SK-N-MC (cell line): ENCODE data around the gene RNF144A.

ENCODE experiments used
- DNase-seq: peaks from one replicate; pipeline ENCODE4 v3.0.0-alpha.2; 2011; ENCODE audit warnings: low read depth, low spot score
- H3K27ac ChIP-seq: fragments of 200-600 bp; sonication (generic); 2 replicates; pipeline ENCODE4 v1.5.1; 2016; ENCODE audit warnings: mixed run types
- H3K36me3 ChIP-seq: fragments of 200-600 bp; sonication (generic); 2 replicates; pipeline ENCODE4 v1.6.1; 2017; ENCODE audit warnings: antibody characterized with exemption, low read length, mixed read lengths; ENCODE audit not compliant: insufficient read depth
- H3K4me3 ChIP-seq: fragments of 200-600 bp; sonication (generic); 2 replicates; pipeline ENCODE4 v1.5.1; 2016
- H3K9ac ChIP-seq: fragments of 200-600 bp; sonication (generic); 2 replicates; pipeline ENCODE4 v1.8.0; 2017; ENCODE audit warnings: mixed run types, mixed read lengths; ENCODE audit not compliant: insufficient read length
- H3K9me3 ChIP-seq: fragments of 200-600 bp; sonication (generic); 2 replicates; pipeline ENCODE4 v1.6.1; 2017; ENCODE audit warnings: low read depth, mild to moderate bottlenecking, antibody characterized with exemption, low read length, moderate library complexity, mixed read lengths
- EZH2 ChIP-seq: fragments of 200-600 bp; sonication (generic); IDR thresholded peaks from one replicate; pipeline ENCODE4 v1.6.1; 2017; ENCODE audit warnings: antibody characterized with exemption
- FOXP2 ChIP-seq: optimal IDR thresholded peaks from 2 replicates; pipeline ENCODE3; 2011; ENCODE audit warnings: mild to moderate bottlenecking, moderate library complexity; ENCODE audit not compliant: insufficient read depth; ENCODE audit errors: extremely low read length, control extremely low read depth
- POLR2AphosphoS5 ChIP-seq: IDR thresholded peaks from 2 replicates; pipeline ENCODE4 v1.6.1; 2012; ENCODE audit warnings: mild to moderate bottlenecking, low read depth, low read length, borderline replicate concordance

RNF144A gene

GRCh38 chr2:7003895-7004294 is 86.7 kb downstream of the RNF144A start:
- no peak overlapping the region for H3K9ac ChIP-seq
- H3K27ac ChIP-seq = no peak overlapping the region
- TF ChIP-seq EZH2 = no peak
- TF ChIP-seq FOXP2 = no peak
- TF ChIP-seq POLR2AphosphoS5 = no peak
- no peaks in the 10 kb centered on the region for H3K36me3 ChIP-seq
- no peak overlapping the region for H3K4me3 ChIP-seq
- DNase-seq = no peak
- no peaks in the 10 kb centered on the region for H3K9me3 ChIP-seq

- H3K9ac ChIP-seq = no peak overlapping the region
- no peak for DNase-seq
- H3K4me3 ChIP-seq = no peak overlapping the region
- no peaks in the 10 kb centered on the region for H3K9me3 ChIP-seq
- H3K36me3 ChIP-seq = no peaks in the 10 kb centered on the region
- no peak overlapping the region for H3K27ac ChIP-seq
- TF ChIP-seq EZH2 = no peak
- no peak for TF ChIP-seq POLR2AphosphoS5
- no peak for TF ChIP-seq FOXP2
Observed at GRCh38 chr2:7004636-7005035, 87.4 kb downstream of the RNF144A start.

GRCh38 chr2:7007488-7007845 is 90.3 kb downstream of the RNF144A start:
- no peak overlapping the region for H3K27ac ChIP-seq
- H3K9me3 ChIP-seq = no peaks in the 10 kb centered on the region
- no peak for DNase-seq
- no peak overlapping the region for H3K4me3 ChIP-seq
- no peak for TF ChIP-seq EZH2
- TF ChIP-seq POLR2AphosphoS5 = no peak
- TF ChIP-seq FOXP2 = no peak
- H3K36me3 ChIP-seq = no peaks in the 10 kb centered on the region
- H3K9ac ChIP-seq = no peak overlapping the region

GRCh38 chr2:7007846-7008741 is 90.9 kb downstream of the RNF144A start:
- Histone ChIP-seq H3K9me3 (no peaks in the 10 kb centered on the region), H3K9ac (no peak overlapping the region), H3K36me3 (no peaks in the 10 kb centered on the region), H3K4me3 (no peak overlapping the region), H3K27ac (no peak overlapping the region)
- no peak for DNase-seq
- TF ChIP-seq POLR2AphosphoS5 (no peak), EZH2 (no peak), FOXP2 (no peak)

GRCh38 chr2:7009207-7009911 is 92.1 kb downstream of the RNF144A start:
- TF ChIP-seq FOXP2 = no peak
- TF ChIP-seq POLR2AphosphoS5 = no peak
- TF ChIP-seq EZH2 = no peak
- Histone ChIP-seq H3K36me3 (no peaks in the 10 kb centered on the region), H3K9me3 (no peaks in the 10 kb centered on the region), H3K27ac (no peak overlapping the region), H3K4me3 (no peak overlapping the region), H3K9ac (no peak overlapping the region)
- DNase-seq = no peak

- TF ChIP-seq FOXP2 (no peak), EZH2 (no peak), POLR2AphosphoS5 (no peak)
- no peak overlapping the region for H3K27ac ChIP-seq
- no peaks in the 10 kb centered on the region for H3K9me3 ChIP-seq
- no peak overlapping the region for H3K4me3 ChIP-seq
- DNase-seq = no peak
- no peaks in the 10 kb centered on the region for H3K36me3 ChIP-seq
- H3K9ac ChIP-seq = no peak overlapping the region
Observed at GRCh38 chr2:7010391-7011054, 93.3 kb downstream of the RNF144A start.

GRCh38 chr2:7011356-7012083 is 94.3 kb downstream of the RNF144A start:
- H3K27ac ChIP-seq = no peak overlapping the region
- no peak for DNase-seq
- TF ChIP-seq FOXP2 = no peak
- no peak for TF ChIP-seq EZH2
- no peak for TF ChIP-seq POLR2AphosphoS5
- H3K36me3 ChIP-seq = no peaks in the 10 kb centered on the region
- no peak overlapping the region for H3K9ac ChIP-seq
- H3K9me3 ChIP-seq = no peaks in the 10 kb centered on the region
- no peak overlapping the region for H3K4me3 ChIP-seq
